Fibroblast of lung (primary cell): Measurements from ENCODE around the gene COL5A3. TPM values are rescaled to one million over a fixed set of nuclear protein-coding genes. Genes with fewer than 3 reads are reported as not detected.

ENCODE experiments used
- DNase-seq, 2 donors: peaks; one replicate each; pipeline versions ENCODE4 v3.0.0 to v3.0.0-alpha.2; 2010; ENCODE audit warnings: low read depth in 2 of 2
- H2AFZ ChIP-seq: 2 replicates; pipeline ENCODE4 v1.5.1; 2012; ENCODE audit warnings: low read length, control low read depth, inconsistent platforms
- H3K27ac ChIP-seq: 2 replicates; pipeline ENCODE4 v1.5.1; 2011; ENCODE audit warnings: low read length, control low read depth; ENCODE audit not compliant: insufficient read depth
- H3K27me3 ChIP-seq: 2 replicates; pipeline ENCODE4 v1.5.1; 2011; ENCODE audit warnings: mild to moderate bottlenecking, low read length; ENCODE audit not compliant: control insufficient read depth, insufficient read depth
- H3K36me3 ChIP-seq: 2 replicates; pipeline ENCODE4 v1.5.1; 2011; ENCODE audit warnings: low read length; ENCODE audit not compliant: control insufficient read depth, insufficient read depth
- H3K4me1 ChIP-seq: 2 replicates; pipeline ENCODE4 v1.5.1; 2011; ENCODE audit warnings: low read length; ENCODE audit not compliant: control insufficient read depth, insufficient read depth; ENCODE audit errors: extremely low read depth
- H3K4me2 ChIP-seq: 2 replicates; pipeline ENCODE4 v1.5.1; 2011; ENCODE audit warnings: low read length, control low read depth; ENCODE audit not compliant: insufficient read depth; ENCODE audit errors: extremely low read depth
- H3K4me3 ChIP-seq, 4 experiments: fragments of 200-600 bp in 1 of 4; sonication (generic) in 1 of 4; replicated peaks in 1 of 4; 2 replicates each; pipeline ENCODE4 v1.5.1; 2011 to 2016; ENCODE audit warnings: low read length in 4 of 4, low read depth in 3 of 4, mild to moderate bottlenecking in 3 of 4, control low read depth in 2 of 4, inconsistent platforms in 1 of 4, mixed read lengths in 1 of 4; ENCODE audit not compliant: insufficient read depth in 1 of 4; ENCODE audit errors: control extremely low read depth in 1 of 4
- H3K79me2 ChIP-seq: 2 replicates; pipeline ENCODE4 v1.5.1; 2012; ENCODE audit warnings: mild to moderate bottlenecking, low read length, inconsistent platforms; ENCODE audit not compliant: control insufficient read depth, insufficient read depth
- H3K9ac ChIP-seq: 2 replicates; pipeline ENCODE4 v1.5.1; 2011; ENCODE audit warnings: mild to moderate bottlenecking, low read length, control low read depth; ENCODE audit not compliant: insufficient read depth
- H3K9me3 ChIP-seq: 2 replicates; pipeline ENCODE4 v1.5.1; 2012; ENCODE audit warnings: low read depth, low read length; ENCODE audit not compliant: control insufficient read depth, insufficient read depth
- H4K20me1 ChIP-seq: 2 replicates; pipeline ENCODE4 v1.5.1; 2011; ENCODE audit warnings: low read length; ENCODE audit not compliant: control insufficient read depth, insufficient read depth; ENCODE audit errors: extremely low read depth
- EZH2 ChIP-seq: IDR thresholded peaks from 2 replicates; pipeline ENCODE4 v1.5.1; 2012; ENCODE audit warnings: low read length, control low read depth, mild to moderate bottlenecking; ENCODE audit errors: missing control alignments
- polyA plus RNA-seq, 2 donors: library from polyadenylated mRNA; depleted of rRNA in 1 of 2; stranded (reverse) in 1 of 2; unstranded in 1 of 2; fragments of >200 nt; gene quantifications; 2 replicates each; pipeline ENCODE4 v1.2.1, GENCODE V29; 2011 to 2012; ENCODE audit warnings: missing spikeins in 1 of 2
- total RNA-seq: library from RNA; depleted of rRNA; stranded (reverse); fragments of >200 nt; gene quantifications from 2 replicates; pipeline ENCODE4 v1.2.1, GENCODE V29; 2014
- TF ChIP-seq, protein P1 (sequence below), 2 donors: IDR thresholded peaks in 1 of 2; conservative IDR thresholded peaks in 1 of 2; 1 replicate in 1 of 2; 2 replicates in 1 of 2; pipeline ENCODE4 v1.5.1; 2011 to 2012; ENCODE audit warnings: low read length in 2 of 2, control low read depth in 1 of 2, inconsistent platforms in 1 of 2, low read depth in 1 of 2, mild to moderate bottlenecking in 1 of 2

Gene COL5A3
- total and polyA plus RNA-seq, 2 donors (not counting 1 experiment from before 2014, with no cell fraction given), result 1.2 to 33.7 TPM

DNA sequence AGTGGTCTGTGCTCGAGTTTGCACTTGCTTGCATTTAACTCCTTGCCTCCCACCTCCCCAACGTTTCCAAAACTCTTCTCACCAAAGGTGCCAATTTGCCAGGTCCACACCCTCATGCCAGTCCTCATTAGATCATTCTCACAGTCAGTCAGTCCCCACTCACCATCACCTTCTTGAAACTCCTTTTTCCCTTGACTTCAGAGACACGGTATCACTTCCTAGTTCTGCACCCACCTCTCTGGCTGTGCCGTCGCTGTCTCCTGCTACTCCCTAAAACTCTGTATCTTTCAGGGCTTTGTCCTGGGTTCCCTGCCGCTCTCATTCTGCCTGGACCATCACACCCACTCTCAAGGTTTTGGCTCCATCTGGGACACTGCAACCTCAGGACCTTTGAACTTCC lies 93.6 kb downstream of the COL5A3 start:
- H3K4me2 ChIP-seq, result no peak overlapping the region
- TF ChIP-seq EZH2, result no peak
- TF ChIP-seq, protein P1, sequence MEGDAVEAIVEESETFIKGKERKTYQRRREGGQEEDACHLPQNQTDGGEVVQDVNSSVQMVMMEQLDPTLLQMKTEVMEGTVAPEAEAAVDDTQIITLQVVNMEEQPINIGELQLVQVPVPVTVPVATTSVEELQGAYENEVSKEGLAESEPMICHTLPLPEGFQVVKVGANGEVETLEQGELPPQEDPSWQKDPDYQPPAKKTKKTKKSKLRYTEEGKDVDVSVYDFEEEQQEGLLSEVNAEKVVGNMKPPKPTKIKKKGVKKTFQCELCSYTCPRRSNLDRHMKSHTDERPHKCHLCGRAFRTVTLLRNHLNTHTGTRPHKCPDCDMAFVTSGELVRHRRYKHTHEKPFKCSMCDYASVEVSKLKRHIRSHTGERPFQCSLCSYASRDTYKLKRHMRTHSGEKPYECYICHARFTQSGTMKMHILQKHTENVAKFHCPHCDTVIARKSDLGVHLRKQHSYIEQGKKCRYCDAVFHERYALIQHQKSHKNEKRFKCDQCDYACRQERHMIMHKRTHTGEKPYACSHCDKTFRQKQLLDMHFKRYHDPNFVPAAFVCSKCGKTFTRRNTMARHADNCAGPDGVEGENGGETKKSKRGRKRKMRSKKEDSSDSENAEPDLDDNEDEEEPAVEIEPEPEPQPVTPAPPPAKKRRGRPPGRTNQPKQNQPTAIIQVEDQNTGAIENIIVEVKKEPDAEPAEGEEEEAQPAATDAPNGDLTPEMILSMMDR (conservative IDR thresholded peaks at IDR 0.05 in 1 of 2, IDR thresholded peaks at IDR 0.05 in 1 of 2; ENCODE audit: low read depth in 1 of 2, low read length in 2 of 2), result no peak
- no peaks in the 10 kb centered on the region for H3K36me3 ChIP-seq
- H3K27me3 ChIP-seq, result peaks cover 16% of the 10 kb centered on the region
- no peak overlapping the region for H2AFZ ChIP-seq
- no peak for DNase-seq
- no peaks in the 10 kb centered on the region for H3K79me2 ChIP-seq
- no peak overlapping the region for H3K27ac ChIP-seq
- H3K4me1 ChIP-seq, result peaks cover 4% of the 10 kb centered on the region
- no peaks in the 10 kb centered on the region for H4K20me1 ChIP-seq
- no peak overlapping the region for H3K9ac ChIP-seq
- no peak overlapping the region for H3K4me3 ChIP-seq
- no peaks in the 10 kb centered on the region for H3K9me3 ChIP-seq

- peaks cover 4% of the 10 kb centered on the region for H3K4me1 ChIP-seq
These were observed 95.7 kb downstream of the COL5A3 start for GRCh38 chr19:9914315-9915207.

DNA sequence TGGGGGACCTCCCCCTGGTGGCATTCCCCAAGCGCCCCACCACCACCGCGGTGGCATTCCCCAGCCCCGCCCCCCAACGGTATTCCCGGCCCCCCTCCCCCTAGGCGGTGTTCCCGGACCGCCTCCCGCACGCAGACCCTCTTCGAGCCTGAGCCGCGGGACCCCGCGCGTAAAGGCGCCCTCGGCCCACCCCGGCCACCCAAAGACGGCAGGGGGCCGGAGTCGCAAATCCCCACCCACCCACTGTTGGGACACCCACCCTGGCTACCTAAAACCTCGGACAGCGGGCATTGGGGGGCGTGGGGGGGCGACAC lies 96.3 kb downstream of the COL5A3 start:
- Histone ChIP-seq H3K9ac (no peak overlapping the region), H2AFZ (no peak overlapping the region), H3K4me2 (peak overlapping the region; percentile 76), H3K4me1 (peaks cover 4% of the 10 kb centered on the region), H3K27me3 (peaks cover 17% of the 10 kb centered on the region), H3K27ac (no peak overlapping the region), H3K4me3 (peak overlapping the region; percentile 25 to 53 (median 30)), H3K79me2 (no peaks in the 10 kb centered on the region), H3K36me3 (no peaks in the 10 kb centered on the region), H4K20me1 (no peaks in the 10 kb centered on the region), H3K9me3 (no peaks in the 10 kb centered on the region)
- TF ChIP-seq, protein P1 (conservative IDR thresholded peaks at IDR 0.05 in 1 of 2, IDR thresholded peaks at IDR 0.05 in 1 of 2; ENCODE audit: low read depth in 1 of 2, low read length in 2 of 2), result no peak
- no peak for TF ChIP-seq EZH2
- no peak for DNase-seq

More at GRCh38 chr19:9914315-9915207, 95.7 kb downstream of the COL5A3 start:
- no peak overlapping the region for H3K9ac ChIP-seq
- no peaks in the 10 kb centered on the region for H4K20me1 ChIP-seq
- no peaks in the 10 kb centered on the region for H3K79me2 ChIP-seq
- no peaks in the 10 kb centered on the region for H3K9me3 ChIP-seq
- H3K27ac ChIP-seq, result no peak overlapping the region
- peaks cover 17% of the 10 kb centered on the region for H3K27me3 ChIP-seq
- H3K4me3 ChIP-seq, result peak overlapping the region; percentile 25 to 53 (median 30)
- no peak overlapping the region for H2AFZ ChIP-seq
- peak overlapping the region; percentile 76 for H3K4me2 ChIP-seq
- no peaks in the 10 kb centered on the region for H3K36me3 ChIP-seq
- TF ChIP-seq EZH2, result no peak
- TF ChIP-seq, protein P1 (conservative IDR thresholded peaks at IDR 0.05 in 1 of 2, IDR thresholded peaks at IDR 0.05 in 1 of 2; ENCODE audit: low read depth in 1 of 2, low read length in 2 of 2), result peak; percentile 23 to 41
- DNase-seq, result peak; percentile 65 to 77
